22Rv1 (cell line): ENCODE measurements around the gene PPP1R3A.

Experiments
- CTCF ChIP-seq: fragments of 450-650 bp; IDR thresholded peaks from 2 replicates; pipeline ENCODE4 v1.5.1; 2017; ENCODE audit warnings: mild to moderate bottlenecking
- ZFX ChIP-seq: fragments of 450-650 bp; IDR thresholded peaks from 2 replicates; pipeline ENCODE4 v1.6.1; 2017; ENCODE audit warnings: antibody characterized with exemption, borderline replicate concordance

- TF ChIP-seq CTCF (no peak), ZFX (no peak)
Observed at GRCh38 chr7:113840954-113841353, 77.9 kb downstream of the PPP1R3A start.
